ENCODE results near the gene DBF4B. TPM values are rescaled to one million over a fixed set of nuclear protein-coding genes. Genes with fewer than 3 reads are reported as not detected.

DBF4B gene
- total and polyA plus RNA-seq, 5 donors, result 5.1 to 6.0 (median 5.8) TPM

DNA sequence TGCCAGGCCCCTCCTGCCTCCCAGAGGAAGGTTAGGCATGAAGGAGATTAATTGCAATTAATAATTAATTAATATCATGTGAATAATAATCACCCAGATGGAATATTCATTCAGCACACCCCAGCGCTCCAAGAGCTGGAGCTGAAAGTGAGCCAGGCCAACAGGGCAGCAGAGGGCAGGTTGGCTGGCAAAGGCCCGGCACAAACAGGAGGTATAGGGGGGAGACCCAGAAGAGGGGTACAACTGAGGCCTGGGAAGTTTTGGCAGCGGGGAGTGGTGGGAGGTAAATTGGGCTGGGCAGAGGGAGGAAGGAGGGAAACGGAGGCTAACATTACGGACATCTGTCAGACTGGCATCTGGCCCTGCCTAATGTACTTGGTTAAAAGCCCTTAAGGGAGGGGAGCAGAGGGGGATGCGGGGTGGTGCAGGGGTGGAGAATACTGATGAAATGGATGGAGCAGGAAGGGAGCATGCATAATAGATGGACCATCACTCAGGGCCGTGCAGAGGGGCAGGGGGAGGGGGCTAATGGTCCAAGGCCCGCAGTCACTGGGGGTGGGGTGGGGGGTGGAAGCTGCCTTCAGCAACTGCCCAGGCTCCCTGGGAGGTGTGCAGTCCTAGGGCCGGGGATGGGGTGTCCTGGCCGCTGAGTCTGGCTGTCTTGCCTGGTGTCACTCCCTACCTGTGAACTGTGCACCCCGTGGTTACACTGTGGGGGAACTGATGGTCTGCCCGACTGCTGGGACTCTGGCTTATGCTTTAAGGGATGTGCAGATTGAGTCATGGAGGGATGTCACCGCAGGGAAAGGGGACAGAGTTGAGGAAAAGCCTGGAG, 52.2 kb downstream of the DBF4B start:
- Histone ChIP-seq H3K4me1 (ENCODE audit: control insufficient read depth, insufficient read depth, low read length) (no peaks in the 10 kb centered on the region), H3K4me3 (ENCODE audit: low read length) (no peak overlapping the region), H3K27ac (ENCODE audit: low read length) (no peak overlapping the region), H3K27me3 (ENCODE audit: control insufficient read depth, insufficient read depth) (no peaks in the 10 kb centered on the region), H3K9me3 (ENCODE audit: control insufficient read depth, low read length) (no peaks in the 10 kb centered on the region)
- DNase-seq (peak in 1 of 3 donors; percentile 25), ATAC-seq (no peak)
- intact Hi-C loops (cut with DNase I), result loop anchor here in 1 of 4 donors (10.0 kb wide), 1 partner anchor 274 kb away; no protein-coding TSS in a partner anchor
- 64% methylated on average over 13 of the region's 13 CpGs for WGBS

DNA sequence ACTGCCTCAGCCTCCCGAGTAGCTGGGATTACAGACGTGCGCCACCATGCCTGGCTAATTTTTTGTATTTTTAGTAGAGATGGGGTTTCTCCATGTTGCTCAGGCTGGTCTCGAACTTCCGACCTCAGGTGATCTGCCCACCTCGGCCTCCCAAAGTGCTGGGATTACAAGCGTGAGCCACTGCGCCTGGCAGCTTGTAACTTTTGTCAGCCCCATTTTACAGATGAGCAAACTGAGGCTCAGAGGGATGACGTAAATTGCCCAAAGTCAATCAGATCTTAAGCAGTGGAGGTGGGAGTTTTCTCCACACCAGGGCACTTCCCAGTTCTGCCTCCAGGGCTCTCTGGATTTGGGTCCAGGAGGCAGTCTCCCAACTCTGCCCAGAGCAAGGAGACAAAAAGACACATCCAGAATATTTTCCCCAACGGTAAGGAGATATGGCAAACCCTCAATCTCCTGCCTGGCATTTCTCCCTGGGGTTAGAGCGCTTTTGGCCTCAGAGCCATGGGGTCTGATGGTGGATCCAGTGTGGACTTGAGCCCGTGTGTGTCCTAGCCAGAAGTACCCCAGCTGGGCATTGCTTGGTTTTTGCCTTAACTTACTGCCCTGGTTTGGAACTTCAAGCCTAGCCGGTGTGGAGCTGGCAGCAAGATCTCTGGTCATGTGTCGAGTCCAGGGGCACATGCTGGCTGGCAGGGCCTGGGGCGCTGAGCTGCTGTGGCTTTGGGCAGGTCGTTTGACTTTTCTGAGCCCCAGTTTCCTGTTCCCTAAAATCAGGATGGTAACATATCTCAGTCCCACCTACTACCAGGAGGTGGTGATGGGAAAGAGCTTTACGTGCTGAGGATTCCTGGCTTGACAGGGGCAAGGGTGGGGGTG, 53.7 kb downstream of the DBF4B start:
- DNase-seq (peak in 1 of 3 donors; percentile 10), ATAC-seq (no peak)
- H3K9me3 ChIP-seq (ENCODE audit: control insufficient read depth, low read length), result no peaks in the 10 kb centered on the region
- no peak overlapping the region for H3K4me3 ChIP-seq (ENCODE audit: low read length)
- WGBS, result 71% methylated on average over 17 of the region's 17 CpGs
- no peaks in the 10 kb centered on the region for H3K4me1 ChIP-seq (ENCODE audit: control insufficient read depth, insufficient read depth, low read length)
- H3K27me3 ChIP-seq (ENCODE audit: control insufficient read depth, insufficient read depth), result no peaks in the 10 kb centered on the region
- intact Hi-C loops (cut with DNase I), result loop anchor here in 1 of 4 donors (10.0 kb wide), 1 partner anchor 273 kb away; no protein-coding TSS in a partner anchor
- H3K27ac ChIP-seq (ENCODE audit: low read length), result no peak overlapping the region

DNA sequence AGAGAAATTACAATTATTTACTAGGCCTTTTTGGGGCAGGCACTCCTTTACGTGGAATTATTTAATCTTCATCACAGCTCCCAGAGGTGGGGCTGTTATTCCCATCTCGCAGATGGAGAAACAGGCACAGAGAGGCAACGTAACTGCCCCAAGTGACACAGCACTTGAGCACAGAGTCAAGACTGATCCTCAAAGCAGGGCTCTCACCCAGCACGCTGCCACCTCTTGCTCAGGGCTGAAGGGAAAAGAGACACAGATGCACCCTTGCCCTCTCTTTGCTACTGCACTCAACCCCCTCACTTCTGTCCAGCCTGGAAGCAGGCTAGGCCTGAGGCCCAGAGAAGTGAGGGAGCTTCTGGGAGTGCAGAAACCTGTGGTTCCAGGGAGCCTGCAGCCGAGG, 54.7 kb downstream of the DBF4B start:
- ATAC-seq (no peak), DNase-seq (peak in 1 of 3 donors; percentile 9)
- no peak overlapping the region for H3K4me3 ChIP-seq (ENCODE audit: low read length)
- H3K9me3 ChIP-seq (ENCODE audit: control insufficient read depth, low read length), result no peaks in the 10 kb centered on the region
- intact Hi-C loops (cut with DNase I), result loop anchor here in 1 of 4 donors (10.0 kb wide), 1 partner anchor 272 kb away; no protein-coding TSS in a partner anchor
- 81% methylated on average over 5 of the region's 5 CpGs for WGBS
- H3K27ac ChIP-seq (ENCODE audit: low read length), result no peak overlapping the region
- no peaks in the 10 kb centered on the region for H3K4me1 ChIP-seq (ENCODE audit: control insufficient read depth, insufficient read depth, low read length)
- H3K27me3 ChIP-seq (ENCODE audit: control insufficient read depth, insufficient read depth), result no peaks in the 10 kb centered on the region

DNA sequence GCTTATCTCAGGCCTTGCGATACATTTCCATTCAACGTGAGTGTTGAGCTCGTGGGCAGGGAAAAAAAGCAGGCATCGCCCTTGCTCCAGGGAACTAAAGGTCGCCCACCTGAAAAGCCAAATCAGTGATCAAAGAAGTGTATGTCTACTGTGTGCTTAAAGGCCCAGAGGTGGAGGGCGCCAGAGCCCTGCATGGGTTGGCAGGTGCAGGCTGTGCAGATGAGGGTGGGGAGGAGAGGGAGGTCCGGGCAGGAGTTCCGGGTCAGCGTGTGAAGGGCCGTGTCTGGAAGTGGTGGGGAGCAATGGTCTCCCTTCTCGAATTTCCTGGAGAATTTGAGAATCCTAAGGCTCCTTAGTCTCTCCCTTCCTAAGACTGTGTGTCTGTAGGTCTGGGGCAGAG, 57.5 kb downstream of the DBF4B start:
- WGBS, result 62% methylated on average over 11 of the region's 11 CpGs
- ATAC-seq (no peak), DNase-seq (peak in 2 of 3 donors; percentile 25 to 30)
- Histone ChIP-seq H3K4me1 (ENCODE audit: control insufficient read depth, insufficient read depth, low read length) (no peaks in the 10 kb centered on the region), H3K27ac (ENCODE audit: low read length) (no peak overlapping the region), H3K9me3 (ENCODE audit: control insufficient read depth, low read length) (no peaks in the 10 kb centered on the region), H3K27me3 (ENCODE audit: control insufficient read depth, insufficient read depth) (no peaks in the 10 kb centered on the region), H3K4me3 (ENCODE audit: low read length) (no peak overlapping the region)
- intact Hi-C loops (cut with DNase I), result loop anchor here in 1 of 4 donors (10.0 kb wide), 1 partner anchor 269 kb away; no protein-coding TSS in a partner anchor

DNA sequence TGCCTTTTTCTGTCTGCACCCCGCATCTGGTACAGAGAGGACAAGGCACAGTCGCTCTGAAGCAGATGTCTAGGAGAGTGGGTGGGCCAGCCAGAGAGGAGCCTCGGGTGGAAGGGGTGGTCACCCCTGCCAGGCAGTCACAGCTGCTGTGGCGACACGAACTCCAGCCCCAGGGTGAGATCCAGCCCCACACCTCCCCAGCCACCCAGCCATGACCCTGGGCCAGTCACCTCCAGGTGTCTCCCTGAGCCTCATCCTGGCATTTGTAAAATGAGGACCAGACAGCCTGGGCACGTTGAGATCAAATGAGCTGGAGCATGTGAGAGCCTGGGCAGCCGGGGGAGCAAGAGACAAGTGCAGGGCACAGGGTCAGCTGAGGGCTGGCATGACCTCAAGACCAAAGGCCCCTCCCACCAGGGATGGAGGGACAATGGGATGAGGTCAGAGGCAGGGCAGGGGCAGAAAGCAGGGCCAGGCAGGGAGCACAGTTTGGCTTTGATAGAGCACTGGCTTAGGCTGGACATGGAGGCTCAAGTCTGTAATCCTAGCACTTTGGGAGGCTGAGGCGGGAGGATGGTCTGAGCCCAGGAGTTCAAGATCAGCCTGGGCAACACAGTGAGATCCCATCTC, 58.1 kb downstream of the DBF4B start:
- Histone ChIP-seq H3K9me3 (ENCODE audit: control insufficient read depth, low read length) (no peaks in the 10 kb centered on the region), H3K4me3 (ENCODE audit: low read length) (no peak overlapping the region), H3K27ac (ENCODE audit: low read length) (no peak overlapping the region), H3K4me1 (ENCODE audit: control insufficient read depth, insufficient read depth, low read length) (no peaks in the 10 kb centered on the region), H3K27me3 (ENCODE audit: control insufficient read depth, insufficient read depth) (no peaks in the 10 kb centered on the region)
- DNase-seq (peak in 2 of 3 donors; percentile 32 to 41), ATAC-seq (no peak)
- WGBS, result 40% methylated on average over 8 of the region's 8 CpGs
- intact Hi-C loops (cut with DNase I), result loop anchor here in 1 of 4 donors (10.0 kb wide), 1 partner anchor 268 kb away; no protein-coding TSS in a partner anchor

DNA sequence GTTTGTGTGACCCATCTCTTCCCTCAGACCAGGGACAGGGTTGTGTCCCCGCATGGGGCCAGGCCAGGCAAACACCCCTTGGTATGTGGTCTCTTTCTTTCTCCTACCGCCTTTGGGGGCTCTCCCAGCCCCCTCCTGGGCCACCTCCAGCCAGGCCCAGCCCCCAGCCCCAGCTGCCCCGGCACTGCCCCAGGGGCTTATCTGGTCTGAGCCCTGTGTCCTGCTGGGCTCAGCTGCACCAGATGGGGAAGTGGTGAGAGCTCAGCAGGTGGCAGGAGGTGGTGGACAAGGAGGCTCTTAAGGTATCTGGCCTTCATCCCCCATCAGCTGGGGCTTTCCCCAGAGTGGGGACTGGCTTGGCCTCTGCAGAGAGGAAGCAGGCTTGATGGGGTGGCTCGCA, 59.0 kb downstream of the DBF4B start:
- intact Hi-C loops (cut with DNase I), result loop anchor here in 1 of 4 donors (10.0 kb wide), 1 partner anchor 267 kb away; no protein-coding TSS in a partner anchor
- Histone ChIP-seq H3K9me3 (ENCODE audit: control insufficient read depth, low read length) (no peaks in the 10 kb centered on the region), H3K4me3 (ENCODE audit: low read length) (no peak overlapping the region), H3K27me3 (ENCODE audit: control insufficient read depth, insufficient read depth) (no peaks in the 10 kb centered on the region), H3K4me1 (ENCODE audit: control insufficient read depth, insufficient read depth, low read length) (no peaks in the 10 kb centered on the region), H3K27ac (ENCODE audit: low read length) (no peak overlapping the region)
- 56% methylated on average over 4 of the region's 4 CpGs for WGBS
- ATAC-seq, result no peak
- peak in 2 of 3 donors; percentile 11 to 53 for DNase-seq

DNA sequence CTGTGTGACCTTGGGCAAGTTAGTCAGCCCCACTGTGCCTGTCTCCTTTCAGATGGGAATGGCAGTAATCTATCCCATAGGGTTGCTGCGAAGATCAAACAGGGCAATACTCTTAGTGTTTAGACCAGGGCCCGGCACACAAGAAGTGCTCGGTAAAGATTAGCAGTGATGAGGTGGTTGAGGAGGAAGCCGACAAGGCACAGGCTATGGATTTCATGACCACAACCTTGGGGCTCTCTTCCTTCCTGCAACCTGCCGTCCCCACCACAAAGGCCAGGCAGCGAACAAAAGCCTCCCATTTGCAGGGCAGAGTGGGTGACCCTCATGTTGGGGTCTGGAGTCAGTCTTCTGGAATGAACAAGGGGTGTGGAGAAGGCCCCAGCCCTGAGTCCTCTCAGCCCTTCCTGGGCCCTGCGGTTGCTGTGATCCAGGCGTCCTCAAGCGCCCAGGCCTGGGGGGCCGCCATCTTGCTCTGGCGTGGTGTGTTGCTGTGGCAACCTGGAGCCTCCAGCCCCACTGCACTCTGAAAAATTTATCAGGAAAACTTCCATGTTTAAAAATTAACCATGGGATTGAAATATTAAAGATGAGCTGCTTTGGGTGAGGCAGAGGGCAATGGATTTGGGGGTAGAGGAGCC, 60.2 kb downstream of the DBF4B start:
- Histone ChIP-seq H3K4me1 (ENCODE audit: control insufficient read depth, insufficient read depth, low read length) (no peaks in the 10 kb centered on the region), H3K27ac (ENCODE audit: low read length) (no peak overlapping the region), H3K9me3 (ENCODE audit: control insufficient read depth, low read length) (no peaks in the 10 kb centered on the region), H3K4me3 (ENCODE audit: low read length) (no peak overlapping the region), H3K27me3 (ENCODE audit: control insufficient read depth, insufficient read depth) (no peaks in the 10 kb centered on the region)
- intact Hi-C loops (cut with DNase I), result loop anchor here in 1 of 4 donors (10.0 kb wide), 1 partner anchor 266 kb away; no protein-coding TSS in a partner anchor
- peak in 2 of 3 donors; percentile 4 to 44 for DNase-seq
- 78% methylated on average over 11 of the region's 11 CpGs for WGBS
- ATAC-seq, result no peak

DNA sequence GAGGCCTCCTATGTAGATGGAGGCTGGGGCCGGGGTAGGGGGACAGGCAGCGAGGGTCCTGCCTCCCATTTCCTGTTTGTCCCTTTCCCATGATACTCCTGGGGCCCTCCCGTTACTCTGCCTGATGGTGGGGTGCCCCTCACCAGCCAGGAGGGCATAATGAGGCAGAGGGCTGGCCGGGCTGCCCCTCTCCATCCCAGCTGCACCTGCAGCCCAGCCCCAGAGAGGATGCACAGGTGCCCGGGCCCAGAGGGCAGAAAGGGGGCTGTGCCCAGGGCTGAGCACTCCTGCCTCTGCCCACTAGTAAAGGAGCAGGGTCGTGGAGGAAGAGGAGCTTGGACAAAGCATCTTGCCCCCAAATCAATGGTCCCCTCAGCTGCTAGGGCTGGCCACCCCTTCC, 60.8 kb downstream of the DBF4B start:
- no peak overlapping the region for H3K4me3 ChIP-seq (ENCODE audit: low read length)
- no peak for ATAC-seq
- peak in 2 of 3 donors; percentile 17 to 24 for DNase-seq
- 65% methylated on average over 6 of the region's 6 CpGs for WGBS
- H3K27me3 ChIP-seq (ENCODE audit: control insufficient read depth, insufficient read depth), result no peaks in the 10 kb centered on the region
- H3K27ac ChIP-seq (ENCODE audit: low read length), result no peak overlapping the region
- intact Hi-C loops (cut with DNase I), result loop anchor here in 1 of 4 donors (10.0 kb wide), 1 partner anchor 266 kb away; no protein-coding TSS in a partner anchor
- H3K4me1 ChIP-seq (ENCODE audit: control insufficient read depth, insufficient read depth, low read length), result no peaks in the 10 kb centered on the region
- H3K9me3 ChIP-seq (ENCODE audit: control insufficient read depth, low read length), result no peaks in the 10 kb centered on the region

DNA sequence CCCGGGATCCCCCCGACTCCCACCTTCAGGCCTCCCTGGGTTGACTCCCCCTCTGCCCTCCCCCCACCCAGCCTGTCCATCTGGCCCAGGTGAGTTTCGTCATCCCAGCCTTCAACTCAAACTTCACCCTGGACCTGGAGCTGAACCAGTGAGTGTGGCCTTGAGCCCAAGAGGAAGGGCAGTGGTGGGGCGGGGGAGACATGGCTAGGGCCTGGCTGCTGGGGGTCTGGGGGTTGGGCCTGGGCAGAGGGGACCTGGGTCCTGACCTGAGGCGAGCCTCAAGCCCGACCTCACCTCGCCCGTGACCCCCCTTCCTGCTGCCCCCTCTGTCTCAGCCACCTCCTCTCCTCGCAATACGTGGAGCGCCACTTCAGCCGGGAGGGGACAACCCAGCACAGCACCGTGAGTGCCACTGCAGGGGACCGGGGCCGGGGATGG, 61.2 kb downstream of the DBF4B start:
- no peak for ATAC-seq
- DNase-seq, result peak in 2 of 3 donors; percentile 9 to 45
- WGBS, result 71% methylated on average over 15 of the region's 15 CpGs
- no peak overlapping the region for H3K27ac ChIP-seq (ENCODE audit: low read length)
- no peaks in the 10 kb centered on the region for H3K9me3 ChIP-seq (ENCODE audit: control insufficient read depth, low read length)
- no peaks in the 10 kb centered on the region for H3K27me3 ChIP-seq (ENCODE audit: control insufficient read depth, insufficient read depth)
- no peaks in the 10 kb centered on the region for H3K4me1 ChIP-seq (ENCODE audit: control insufficient read depth, insufficient read depth, low read length)
- H3K4me3 ChIP-seq (ENCODE audit: low read length), result no peak overlapping the region
- intact Hi-C loops (cut with DNase I), result loop anchor here in 3 of 4 donors (5.0 to 10.0 kb wide), 3 partner anchors 108 to 265 kb away; no protein-coding TSS in a partner anchor
